HFFc6 (cell line): ENCODE results near the gene ARL6IP4. TPM values are rescaled to one million over a fixed set of nuclear protein-coding genes. Genes with fewer than 3 reads are reported as not detected.

Source experiments
- DNase-seq: peaks from one replicate; pipeline ENCODE4 v3.0.0-alpha.2; 2018
- H3K27ac Mint-ChIP-seq: 2 replicates; pipeline ENCODE4 v1.8.0; 2020; ENCODE audit warnings: mild to moderate bottlenecking, mixed read lengths
- H3K27me3 Mint-ChIP-seq: 2 replicates; pipeline ENCODE4 v1.8.0; 2021; ENCODE audit warnings: mild to moderate bottlenecking, moderate library complexity, mixed read lengths; ENCODE audit not compliant: insufficient read depth
- H3K36me3 Mint-ChIP-seq: 2 replicates; pipeline ENCODE4 v1.8.0; 2021; ENCODE audit warnings: low read depth, mixed read lengths
- H3K4me1 Mint-ChIP-seq: 2 replicates; pipeline ENCODE4 v1.8.0; 2020; ENCODE audit warnings: low read depth, mixed read lengths
- H3K4me3 Mint-ChIP-seq: 2 replicates; pipeline ENCODE4 v1.8.0; 2020; ENCODE audit warnings: mild to moderate bottlenecking, moderate library complexity, mixed read lengths
- H3K9me3 Mint-ChIP-seq: 2 replicates; pipeline ENCODE4 v1.8.0; 2020; ENCODE audit warnings: mild to moderate bottlenecking, mixed read lengths
- total RNA-seq, 6 experiments: library from RNA; stranded (reverse); fragmentation: NEBNext Ultra II Directional; extraction: Animal tissue kit (Norgen Biotek cat#: 25700); gene quantifications; 2 replicates in 1 of 6; 3 replicates in 5 of 6; pipeline ENCODE4 v1.2.3, GENCODE V29; 2021
- TF ChIP-seq, protein P1 (sequence below): fragments of 200-600 bp; sonication (generic); IDR thresholded peaks from 2 replicates; pipeline ENCODE4 v1.5.0; 2021; ENCODE audit warnings: antibody characterized with exemption, mild to moderate bottlenecking

The ARL6IP4 gene
- total RNA-seq, 6 experiments from 2014 or later: 128 to 180 (median 149) TPM

DNA sequence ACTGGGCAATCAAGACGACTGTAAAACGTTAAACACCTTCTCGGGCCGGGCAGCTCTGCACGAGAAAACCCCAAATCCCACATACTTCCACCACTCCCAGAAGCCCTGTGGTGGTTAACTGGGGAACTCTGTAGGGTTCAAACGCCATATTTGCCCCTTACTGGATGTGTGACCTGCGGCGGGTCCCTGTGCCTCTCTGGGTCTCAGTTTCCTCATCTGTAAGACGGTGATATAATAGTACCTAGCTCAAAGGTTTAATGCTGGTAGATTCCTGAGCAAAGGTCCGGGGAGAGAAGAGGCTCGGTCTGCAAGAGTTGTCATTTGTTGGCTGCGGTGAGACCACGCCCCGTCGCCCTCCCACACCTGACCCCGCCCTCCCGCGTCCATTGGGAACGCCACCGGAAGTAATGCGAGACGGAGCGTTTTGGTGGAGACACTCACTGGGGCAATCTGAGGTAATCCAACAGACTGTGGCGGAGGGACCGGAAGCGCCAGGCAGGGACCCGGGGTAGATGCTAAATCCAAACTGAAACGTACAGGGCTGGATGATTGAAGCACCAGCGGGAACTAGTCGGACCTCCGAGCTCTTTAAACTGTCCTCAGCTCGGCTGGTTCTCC lies 6.1 kb upstream of the ARL6IP4 start:
- no peaks in the 10 kb centered on the region; the same call in none of the 2 replicates for H3K27me3 Mint-ChIP-seq

DNA sequence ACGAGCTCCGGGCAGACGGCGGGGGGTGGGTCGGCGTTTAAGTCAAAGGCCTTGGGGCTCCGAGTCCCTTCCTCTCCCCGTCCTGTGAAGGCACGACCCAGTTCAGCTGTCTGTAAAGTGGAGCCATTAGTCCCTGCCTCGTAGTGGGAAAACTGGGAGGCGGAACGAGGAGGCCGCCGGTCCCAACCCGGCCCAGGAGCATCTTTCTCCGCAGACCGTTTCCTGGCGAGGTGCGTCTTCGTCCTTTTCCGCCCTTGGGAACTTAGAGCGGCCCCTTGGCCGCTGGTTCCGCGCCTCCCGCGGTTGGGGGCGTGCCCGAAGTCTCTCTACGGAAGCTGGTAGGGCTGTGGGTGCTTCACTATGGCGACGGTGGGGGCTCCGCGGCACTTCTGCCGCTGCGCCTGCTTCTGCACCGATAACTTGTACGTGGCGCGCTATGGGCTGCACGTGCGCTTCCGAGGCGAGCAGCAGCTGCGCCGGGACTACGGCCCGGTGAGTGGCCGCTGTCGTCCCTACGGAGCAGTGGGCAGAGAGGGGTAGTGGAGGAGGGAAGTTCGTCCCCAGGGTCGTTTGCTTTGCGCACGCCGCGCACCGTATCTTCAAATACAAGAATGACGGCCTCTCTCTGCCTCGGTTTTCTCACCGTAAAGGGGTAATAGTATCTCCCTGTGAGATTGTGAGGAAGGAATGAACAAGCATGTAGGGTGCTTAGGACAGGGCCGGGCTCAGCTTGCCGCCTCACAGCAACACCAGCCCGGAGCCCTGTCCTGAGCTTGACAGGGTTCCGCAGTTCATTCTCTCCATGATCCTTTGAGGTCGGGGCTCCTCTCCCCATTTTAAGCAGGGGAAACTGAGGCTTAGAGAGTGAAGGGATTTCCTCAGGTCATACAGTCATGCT lies 5.3 kb upstream of the ARL6IP4 start, which contains the start of gene OGFOD2:
Gene OGFOD2 (plus strand): TSS at position 353 of the 898 bp plus-strand sequence. CDS start 8 bp downstream, at position 361.
- Mint-ChIP-seq H3K4me1 (peaks cover 22% of the 10 kb centered on the region), H3K4me3 (peak within 1 kb of the TSS; percentile 98), H3K36me3 (no peaks in the 10 kb centered on the region), H3K27me3 (no peaks in the 10 kb centered on the region; the same call in none of the 2 replicates), H3K9me3 (no peaks in the 10 kb centered on the region), H3K27ac (peak within 1 kb of the TSS; percentile 99)
- TF ChIP-seq, protein P1, sequence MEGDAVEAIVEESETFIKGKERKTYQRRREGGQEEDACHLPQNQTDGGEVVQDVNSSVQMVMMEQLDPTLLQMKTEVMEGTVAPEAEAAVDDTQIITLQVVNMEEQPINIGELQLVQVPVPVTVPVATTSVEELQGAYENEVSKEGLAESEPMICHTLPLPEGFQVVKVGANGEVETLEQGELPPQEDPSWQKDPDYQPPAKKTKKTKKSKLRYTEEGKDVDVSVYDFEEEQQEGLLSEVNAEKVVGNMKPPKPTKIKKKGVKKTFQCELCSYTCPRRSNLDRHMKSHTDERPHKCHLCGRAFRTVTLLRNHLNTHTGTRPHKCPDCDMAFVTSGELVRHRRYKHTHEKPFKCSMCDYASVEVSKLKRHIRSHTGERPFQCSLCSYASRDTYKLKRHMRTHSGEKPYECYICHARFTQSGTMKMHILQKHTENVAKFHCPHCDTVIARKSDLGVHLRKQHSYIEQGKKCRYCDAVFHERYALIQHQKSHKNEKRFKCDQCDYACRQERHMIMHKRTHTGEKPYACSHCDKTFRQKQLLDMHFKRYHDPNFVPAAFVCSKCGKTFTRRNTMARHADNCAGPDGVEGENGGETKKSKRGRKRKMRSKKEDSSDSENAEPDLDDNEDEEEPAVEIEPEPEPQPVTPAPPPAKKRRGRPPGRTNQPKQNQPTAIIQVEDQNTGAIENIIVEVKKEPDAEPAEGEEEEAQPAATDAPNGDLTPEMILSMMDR: no peak
- DNase-seq: peak; percentile 87

More for the DNA sequence above, 6.1 kb upstream of the ARL6IP4 start:
- H3K4me1 Mint-ChIP-seq: peaks cover 15% of the 10 kb centered on the region
- peak; percentile 97 for DNase-seq
- peak overlapping the region; percentile 98 for H3K4me3 Mint-ChIP-seq
- TF ChIP-seq, protein P1: no peak
- H3K27ac Mint-ChIP-seq: peak overlapping the region; percentile 99
- H3K36me3 Mint-ChIP-seq: no peaks in the 10 kb centered on the region
- H3K9me3 Mint-ChIP-seq: no peaks in the 10 kb centered on the region

DNA sequence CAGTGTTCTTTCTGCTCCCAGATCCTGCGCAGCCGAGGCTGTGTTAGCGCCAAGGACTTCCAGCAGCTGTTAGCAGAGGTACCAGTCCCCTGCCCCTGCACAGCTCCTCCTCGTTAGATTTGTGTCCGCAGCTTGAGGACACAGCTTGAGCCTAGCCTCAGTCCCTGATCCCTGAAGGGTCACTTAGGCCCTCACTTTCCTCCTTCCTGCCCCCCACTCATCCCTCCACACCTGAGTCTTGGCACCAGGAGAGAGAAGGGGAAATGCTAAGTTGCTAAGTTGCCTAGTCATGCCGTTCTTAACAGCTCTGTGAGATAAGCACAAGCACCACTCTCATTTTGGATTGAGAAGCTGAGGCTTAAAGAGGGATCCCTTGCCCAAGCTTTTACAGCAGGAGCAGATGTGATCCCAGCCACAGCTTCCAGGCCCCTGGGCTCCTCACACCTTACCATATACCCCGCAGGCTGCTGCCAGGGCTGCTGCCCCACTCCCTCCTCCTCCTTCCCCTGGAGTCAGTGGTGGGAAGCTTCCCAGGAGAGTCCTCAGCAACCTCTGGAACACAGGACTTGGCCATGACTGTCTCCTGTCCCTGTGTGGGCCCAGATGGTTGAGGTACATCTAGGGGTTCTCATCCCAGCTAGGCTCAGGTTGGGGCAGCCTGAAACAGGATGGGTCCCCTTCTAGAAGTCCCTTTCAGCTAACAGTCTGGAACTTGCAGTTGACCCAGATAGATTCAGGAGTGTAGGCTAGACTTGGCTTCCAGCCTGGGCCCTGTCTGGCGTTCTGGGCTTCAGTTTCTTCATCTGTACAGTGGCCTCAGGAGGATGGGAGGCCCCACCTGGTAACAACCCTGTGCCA lies 4.5 kb upstream of the ARL6IP4 start:
- H3K27ac Mint-ChIP-seq: peak overlapping the region; percentile 99
- no peaks in the 10 kb centered on the region; the same call in none of the 2 replicates for H3K27me3 Mint-ChIP-seq
- peak overlapping the region; percentile 98 for H3K4me3 Mint-ChIP-seq
- DNase-seq: no peak
- peaks cover 23% of the 10 kb centered on the region for H3K4me1 Mint-ChIP-seq
- H3K36me3 Mint-ChIP-seq: no peaks in the 10 kb centered on the region
- TF ChIP-seq, protein P1: no peak
- H3K9me3 Mint-ChIP-seq: no peaks in the 10 kb centered on the region

DNA sequence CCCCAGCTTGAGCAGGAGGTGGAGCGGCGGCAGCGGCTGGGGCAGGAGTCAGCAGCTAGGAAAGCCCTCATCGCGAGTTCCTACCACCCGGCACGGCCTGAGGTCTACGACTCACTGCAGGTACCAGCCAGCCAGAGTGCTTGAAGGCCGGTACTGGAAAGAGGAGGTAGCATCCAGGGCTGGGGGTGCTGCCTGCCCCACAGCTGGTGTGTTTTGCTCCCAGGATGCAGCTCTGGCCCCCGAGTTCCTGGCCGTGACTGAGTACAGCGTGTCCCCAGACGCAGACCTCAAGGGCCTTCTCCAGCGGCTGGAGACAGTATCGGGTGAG lies 3.9 kb upstream of the ARL6IP4 start:
- H3K4me1 Mint-ChIP-seq: peaks cover 26% of the 10 kb centered on the region
- H3K27me3 Mint-ChIP-seq: no peaks in the 10 kb centered on the region; the same call in none of the 2 replicates
- no peaks in the 10 kb centered on the region for H3K9me3 Mint-ChIP-seq
- no peak for DNase-seq
- TF ChIP-seq, protein P1: no peak
- no peaks in the 10 kb centered on the region for H3K36me3 Mint-ChIP-seq
- peak overlapping the region; percentile 98; the same call in 1 of the 2 replicates for H3K4me3 Mint-ChIP-seq
- H3K27ac Mint-ChIP-seq: peak overlapping the region; percentile 99; the same call in 1 of the 2 replicates

DNA sequence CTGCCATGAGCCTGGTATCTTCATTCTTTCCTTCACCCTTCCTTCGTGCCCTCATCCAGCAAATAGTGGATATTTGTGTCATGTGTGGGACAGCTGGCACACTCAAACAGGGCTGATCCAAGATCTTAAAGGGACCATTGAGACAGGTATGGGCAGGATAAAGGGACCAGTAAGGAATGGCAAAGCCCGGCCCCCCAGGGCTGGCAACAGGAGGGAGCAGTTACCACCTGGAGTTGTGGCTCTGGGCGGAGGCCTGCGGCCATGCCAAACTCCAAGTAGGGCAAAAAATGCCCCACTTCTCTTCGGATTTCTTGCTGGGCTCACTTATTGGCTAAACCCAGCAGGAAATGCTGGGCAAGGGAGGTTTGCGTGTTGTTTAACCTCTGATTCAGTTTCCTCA lies 3.3 kb upstream of the ARL6IP4 start:
- H3K4me1 Mint-ChIP-seq: peaks cover 31% of the 10 kb centered on the region
- no peaks in the 10 kb centered on the region for H3K36me3 Mint-ChIP-seq
- H3K27me3 Mint-ChIP-seq: no peaks in the 10 kb centered on the region; the same call in none of the 2 replicates
- peak overlapping the region; percentile 39; the same call in 1 of the 2 replicates for H3K4me3 Mint-ChIP-seq
- TF ChIP-seq, protein P1: no peak
- no peak for DNase-seq
- H3K27ac Mint-ChIP-seq: no peak overlapping the region
- no peaks in the 10 kb centered on the region for H3K9me3 Mint-ChIP-seq
